Neural cell (in vitro differentiated cells): ENCODE measurements around the gene NOL4L.

ENCODE experiments used
- CTCF ChIP-seq: fragments of 450-650 bp; IDR thresholded peaks from 2 replicates; pipeline ENCODE4 v1.5.1; 2014; ENCODE audit warnings: antibody characterized with exemption, mild to moderate bottlenecking, moderate library complexity; ENCODE audit not compliant: poor library complexity, severe bottlenecking
- POLR2AphosphoS5 ChIP-seq: IDR thresholded peaks from 2 replicates; pipeline ENCODE4 v1.6.1; 2012
- REST ChIP-seq: IDR thresholded peaks from 2 replicates; pipeline ENCODE4 v1.6.1; 2012; ENCODE audit warnings: borderline replicate concordance

- TF ChIP-seq CTCF, result no peak
- no peak for TF ChIP-seq REST
- no peak for TF ChIP-seq POLR2AphosphoS5
Measured at GRCh38 chr20:32515631-32516101, 69.5 kb downstream of the NOL4L start.
